Muscle layer of duodenum (tissue), 2 donors: ENCODE results near the gene DNAJC30.
A peak's percentile ranks its signal among the peaks of the same experiment; 100 is the strongest.
"Not testable (repeated sequence)": the region's sequence is repeated elsewhere in the genome, so short reads cannot be mapped to it uniquely, and the experiment has no call there.

Experiments used
- H3K27ac ChIP-seq: one replicate; pipeline ENCODE4 v1.7.0; 2013; ENCODE audit warnings: mild to moderate bottlenecking, low read length
- H3K27me3 ChIP-seq: one replicate; pipeline ENCODE4 v1.7.0; 2013; ENCODE audit warnings: low read depth, mild to moderate bottlenecking, control low read depth, low read length
- H3K36me3 ChIP-seq, 2 donors: one replicate each; pipeline ENCODE4 v1.7.0; 2013; ENCODE audit warnings: low read length in 2 of 2, control low read depth in 1 of 2, mild to moderate bottlenecking in 1 of 2; ENCODE audit not compliant: insufficient read depth in 2 of 2, control insufficient read depth in 1 of 2
- H3K4me1 ChIP-seq, 2 donors: one replicate each; pipeline ENCODE4 v1.7.0; 2013; ENCODE audit warnings: low read length in 2 of 2, mild to moderate bottlenecking in 2 of 2, control low read depth in 1 of 2, moderate library complexity in 1 of 2; ENCODE audit not compliant: insufficient read depth in 2 of 2, control insufficient read depth in 1 of 2
- H3K4me3 ChIP-seq, 2 donors: one replicate each; pipeline ENCODE4 v1.7.0; 2013; ENCODE audit warnings: low read length in 2 of 2, low read depth in 1 of 2, mild to moderate bottlenecking in 1 of 2
- H3K9me3 ChIP-seq, 2 donors: one replicate each; pipeline ENCODE4 v1.7.0; 2013; ENCODE audit warnings: low read length in 2 of 2, control low read depth in 1 of 2, mild to moderate bottlenecking in 1 of 2; ENCODE audit not compliant: control insufficient read depth in 1 of 2
- donor health status: healthy.

The DNAJC30 gene

GRCh38 chr7:73679709-73680108 lies 3.5 kb downstream of the DNAJC30 start:
- H3K9me3 ChIP-seq: no peaks in the 10 kb centered on the region
- H3K4me3 ChIP-seq: no peak overlapping the region
- H3K27me3 ChIP-seq: no peaks in the 10 kb centered on the region
- peaks cover 10 to 35% of the 10 kb centered on the region in 2 donors for H3K4me1 ChIP-seq
- peaks cover 0 to 20% of the 10 kb centered on the region in 2 donors for H3K36me3 ChIP-seq
- no peak overlapping the region for H3K27ac ChIP-seq

GRCh38 chr7:73678862-73679261 lies 4.4 kb downstream of the DNAJC30 start:
- Histone ChIP-seq H3K27ac (no peak overlapping the region), H3K27me3 (no peaks in the 10 kb centered on the region), H3K4me1 (peaks cover 10 to 30% of the 10 kb centered on the region in 2 donors), H3K9me3 (no peaks in the 10 kb centered on the region), H3K36me3 (peaks cover 0 to 20% of the 10 kb centered on the region in 2 donors), H3K4me3 (no peak overlapping the region)

GRCh38 chr7:73676062-73676461 lies 7.2 kb downstream of the DNAJC30 start:
- H3K9me3 ChIP-seq, H3K4me3 ChIP-seq, H3K27me3 ChIP-seq: not testable (repeated sequence)

GRCh38 chr7:73674468-73675124 lies 8.7 kb downstream of the DNAJC30 start:
- peaks cover 0 to 17% of the 10 kb centered on the region in 2 donors for H3K36me3 ChIP-seq
- no peaks in the 10 kb centered on the region for H3K27me3 ChIP-seq
- H3K4me3 ChIP-seq: no peak overlapping the region
- H3K27ac ChIP-seq: no peak overlapping the region
- no peaks in the 10 kb centered on the region for H3K9me3 ChIP-seq
- peaks cover 0 to 3% of the 10 kb centered on the region in 2 donors for H3K4me1 ChIP-seq

More at GRCh38 chr7:73676062-73676461, 7.2 kb downstream of the DNAJC30 start:
- peaks cover 0 to 20% of the 10 kb centered on the region in 2 donors for H3K36me3 ChIP-seq
- peaks cover 2 to 11% of the 10 kb centered on the region in 2 donors for H3K4me1 ChIP-seq
- not testable (repeated sequence) for H3K27ac ChIP-seq

- H3K4me3 ChIP-seq: no peak overlapping the region
- no peak overlapping the region for H3K27ac ChIP-seq
- peaks cover 0 to 15% of the 10 kb centered on the region in 2 donors for H3K4me1 ChIP-seq
- H3K27me3 ChIP-seq: no peaks in the 10 kb centered on the region
- H3K9me3 ChIP-seq: no peaks in the 10 kb centered on the region
- no peaks in the 10 kb centered on the region for H3K36me3 ChIP-seq
Observed at GRCh38 chr7:73671857-73672445, 11.3 kb downstream of the DNAJC30 start.

- no peak overlapping the region for H3K27ac ChIP-seq
- no peak overlapping the region for H3K4me3 ChIP-seq
- peaks cover 0 to 15% of the 10 kb centered on the region in 2 donors for H3K4me1 ChIP-seq
- H3K36me3 ChIP-seq: no peaks in the 10 kb centered on the region
- no peaks in the 10 kb centered on the region for H3K27me3 ChIP-seq
- H3K9me3 ChIP-seq: no peaks in the 10 kb centered on the region
Observed at GRCh38 chr7:73671322-73671661, 12.0 kb downstream of the DNAJC30 start.

- H3K9me3 ChIP-seq: no peaks in the 10 kb centered on the region
- H3K36me3 ChIP-seq: no peaks in the 10 kb centered on the region
- H3K27me3 ChIP-seq: no peaks in the 10 kb centered on the region
- peaks cover 0 to 15% of the 10 kb centered on the region in 2 donors for H3K4me1 ChIP-seq
- no peak overlapping the region for H3K27ac ChIP-seq
- H3K4me3 ChIP-seq: no peak overlapping the region
Observed at GRCh38 chr7:73669858-73670385, 13.3 kb downstream of the DNAJC30 start.

GRCh38 chr7:73669288-73669701 lies 14.0 kb downstream of the DNAJC30 start:
- Histone ChIP-seq H3K27me3 (no peaks in the 10 kb centered on the region), H3K9me3 (no peaks in the 10 kb centered on the region), H3K36me3 (no peaks in the 10 kb centered on the region), H3K4me1 (peaks cover 0 to 15% of the 10 kb centered on the region in 2 donors), H3K27ac (no peak overlapping the region), H3K4me3 (no peak overlapping the region)

GRCh38 chr7:73668886-73669230 lies 14.4 kb downstream of the DNAJC30 start:
- Histone ChIP-seq H3K27ac (no peak overlapping the region), H3K9me3 (no peaks in the 10 kb centered on the region), H3K36me3 (no peaks in the 10 kb centered on the region), H3K27me3 (no peaks in the 10 kb centered on the region), H3K4me1 (peaks cover 0 to 15% of the 10 kb centered on the region in 2 donors), H3K4me3 (peak overlapping the region; percentile 62 to 75)

- Histone ChIP-seq H3K27me3 (no peaks in the 10 kb centered on the region), H3K36me3 (no peaks in the 10 kb centered on the region), H3K4me3 (peak overlapping the region; percentile 62 to 75), H3K4me1 (peaks cover 0 to 15% of the 10 kb centered on the region in 2 donors), H3K9me3 (peaks cover 0 to under 1% of the 10 kb centered on the region in 2 donors), H3K27ac (no peak overlapping the region)
Observed at GRCh38 chr7:73668103-73668885, 15.0 kb downstream of the DNAJC30 start.

GRCh38 chr7:73667344-73668102 lies 15.7 kb downstream of the DNAJC30 start, which contains the start of gene VPS37D:
TSS of gene VPS37D (plus strand) at chr7:73667831. CDS start at chr7:73667959, 128 bp downstream.
- Histone ChIP-seq H3K27ac (no peak within 1 kb of the TSS), H3K9me3 (peaks cover 5 to 6% of the 10 kb centered on the region in 2 donors), H3K27me3 (no peaks in the 10 kb centered on the region), H3K4me1 (peaks cover 0 to 15% of the 10 kb centered on the region in 2 donors), H3K4me3 (peak within 1 kb of the TSS; percentile 62 to 75), H3K36me3 (no peaks in the 10 kb centered on the region)
